ENCODE data around the gene TIMP2.

DNA sequence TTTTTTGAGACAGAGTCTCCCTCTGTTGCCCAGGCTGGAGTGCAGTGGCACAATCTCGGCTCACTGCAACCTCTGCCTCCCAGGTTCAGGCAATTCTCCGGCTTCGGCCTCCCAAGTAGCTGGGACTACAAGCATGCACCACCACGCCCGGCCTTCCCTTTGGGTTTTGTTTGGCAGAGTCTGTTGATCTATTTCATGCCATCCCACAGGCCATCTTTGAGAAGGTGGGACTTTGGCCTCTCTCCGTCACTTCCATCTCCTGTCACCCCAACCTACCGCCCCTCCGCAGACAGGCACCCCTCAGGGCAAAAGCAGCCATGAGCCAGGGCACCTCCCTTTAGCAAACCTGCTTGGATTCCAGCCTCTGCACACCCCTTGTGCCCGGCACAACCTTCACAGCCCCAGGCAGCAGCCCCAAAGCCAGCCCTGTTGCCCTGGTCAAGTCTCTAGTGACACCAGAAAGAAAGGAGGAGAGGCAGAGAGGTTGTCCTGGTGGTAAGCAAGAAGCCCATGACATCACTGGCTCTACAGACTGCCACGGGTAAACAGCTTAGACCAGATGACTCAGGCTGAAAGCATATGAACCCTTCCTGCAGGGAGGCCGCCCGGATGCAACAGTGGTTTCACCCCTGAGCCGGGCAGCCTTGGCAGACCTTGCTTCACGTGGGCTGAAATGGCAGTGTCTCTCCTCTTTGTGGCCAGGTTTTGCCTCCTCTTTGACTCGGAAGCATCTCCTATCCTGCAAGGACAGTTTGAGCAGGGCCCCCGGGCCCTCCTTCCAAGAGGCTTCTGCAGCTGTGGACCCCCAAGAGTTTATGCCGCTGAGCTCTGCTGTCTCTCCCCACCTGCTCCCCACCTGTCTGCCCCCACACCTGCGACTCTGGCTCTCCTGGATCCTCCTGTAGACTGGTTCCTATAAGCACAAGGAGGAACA lies 8.1 kb upstream of the TIMP2 start:
- TF ChIP-seq, protein P1, sequence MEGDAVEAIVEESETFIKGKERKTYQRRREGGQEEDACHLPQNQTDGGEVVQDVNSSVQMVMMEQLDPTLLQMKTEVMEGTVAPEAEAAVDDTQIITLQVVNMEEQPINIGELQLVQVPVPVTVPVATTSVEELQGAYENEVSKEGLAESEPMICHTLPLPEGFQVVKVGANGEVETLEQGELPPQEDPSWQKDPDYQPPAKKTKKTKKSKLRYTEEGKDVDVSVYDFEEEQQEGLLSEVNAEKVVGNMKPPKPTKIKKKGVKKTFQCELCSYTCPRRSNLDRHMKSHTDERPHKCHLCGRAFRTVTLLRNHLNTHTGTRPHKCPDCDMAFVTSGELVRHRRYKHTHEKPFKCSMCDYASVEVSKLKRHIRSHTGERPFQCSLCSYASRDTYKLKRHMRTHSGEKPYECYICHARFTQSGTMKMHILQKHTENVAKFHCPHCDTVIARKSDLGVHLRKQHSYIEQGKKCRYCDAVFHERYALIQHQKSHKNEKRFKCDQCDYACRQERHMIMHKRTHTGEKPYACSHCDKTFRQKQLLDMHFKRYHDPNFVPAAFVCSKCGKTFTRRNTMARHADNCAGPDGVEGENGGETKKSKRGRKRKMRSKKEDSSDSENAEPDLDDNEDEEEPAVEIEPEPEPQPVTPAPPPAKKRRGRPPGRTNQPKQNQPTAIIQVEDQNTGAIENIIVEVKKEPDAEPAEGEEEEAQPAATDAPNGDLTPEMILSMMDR (IDR thresholded peaks at IDR 0.05), result no peak
- TF ChIP-seq POLR2A (IDR thresholded peaks at IDR 0.05), result no peak
- no peak for TF ChIP-seq EP300 (IDR thresholded peaks at IDR 0.05)

Data from tibial nerve (tissue), 4 donors.